Fibroblast of the aortic adventitia (primary cell): Measurements from ENCODE around the gene ZNF512B. TPM values are rescaled to one million over a fixed set of nuclear protein-coding genes. Genes with fewer than 3 reads are reported as not detected.

ENCODE experiments used
- DNase-seq: peaks from one replicate; pipeline ENCODE4 v3.0.0-alpha.2; 2010; ENCODE audit warnings: low read depth
- H3K4me3 ChIP-seq: 2 replicates; pipeline ENCODE4 v1.5.1; 2011; ENCODE audit warnings: low read depth, mild to moderate bottlenecking, control low read depth, low read length, moderate library complexity
- CTCF ChIP-seq: IDR thresholded peaks from 2 replicates; pipeline ENCODE4 v1.5.1; 2011; ENCODE audit warnings: mild to moderate bottlenecking, low read length, control low read depth, inconsistent platforms; ENCODE audit not compliant: insufficient read depth
- total RNA-seq: library from RNA; depleted of rRNA; stranded (reverse); fragments of >200 nt; gene quantifications from 2 replicates; pipeline ENCODE4 v1.2.3, GENCODE V29; 2012; ENCODE audit warnings: low replicate concordance

ZNF512B gene
- total RNA-seq, 1 donor: 12.3 TPM

GRCh38 chr20:63982937-63983336, 13.2 kb upstream of the ZNF512B start:
- H3K4me3 ChIP-seq: no peak overlapping the region
- DNase-seq: no peak
- no peak for TF ChIP-seq CTCF

- DNase-seq: peak; percentile 91
- peak; percentile 87 for TF ChIP-seq CTCF
- peak within 1 kb of the TSS; percentile 100 for H3K4me3 ChIP-seq
Observed at GRCh38 chr20:63980806-63981728, 11.3 kb upstream of the ZNF512B start, which contains the start of gene PRPF6. Gene PRPF6 (plus strand): TSS chr20:63981132. CDS start chr20:63981246, 114 bp downstream.

- peak overlapping the region; percentile 100 for H3K4me3 ChIP-seq
- no peak for DNase-seq
- TF ChIP-seq CTCF: no peak
Observed at GRCh38 chr20:63980317-63980805, 10.6 kb upstream of the ZNF512B start.

GRCh38 chr20:63979557-63980316, 10.0 kb upstream of the ZNF512B start, which contains the start of gene SAMD10:
Gene SAMD10 (minus strand): TSS chr20:63979642. CDS start chr20:63979467, 175 bp downstream.
- no peak for DNase-seq

GRCh38 chr20:63979229-63979556, 9.5 kb upstream of the ZNF512B start:
- H3K4me3 ChIP-seq: peak overlapping the region; percentile 56
- DNase-seq: no peak
- TF ChIP-seq CTCF: no peak

More at GRCh38 chr20:63979557-63980316, 10.0 kb upstream of the ZNF512B start, which contains the start of gene SAMD10:
- no peak for TF ChIP-seq CTCF
- peak within 1 kb of the TSS; percentile 100 for H3K4me3 ChIP-seq

GRCh38 chr20:63978319-63979228, 8.8 kb upstream of the ZNF512B start:
- H3K4me3 ChIP-seq: peak overlapping the region; percentile 56
- no peak for TF ChIP-seq CTCF
- no peak for DNase-seq
